Superior temporal gyrus (tissue), 1 donor: Measurements from ENCODE around the gene TLR7.

Experiments used
- DNase-seq: peaks from one replicate; pipeline ENCODE4 v3.0.0-alpha.2; 2016; ENCODE audit errors: extremely low spot score

TLR7 gene

GRCh38 chrX:12930150-12930549 lies 63.3 kb downstream of the TLR7 start:
- no peak for DNase-seq

- DNase-seq: no peak
These were observed 65.4 kb downstream of the TLR7 start for GRCh38 chrX:12932244-12932643.

GRCh38 chrX:12934850-12935249 lies 68.0 kb downstream of the TLR7 start:
- no peak for DNase-seq

GRCh38 chrX:12936947-12937346 lies 70.1 kb downstream of the TLR7 start:
- no peak for DNase-seq
